HL-60 (cell line): Measurements from ENCODE around the gene EFNA4.
A peak's percentile ranks its signal among the peaks of the same experiment; 100 is the strongest.

Experiments used
- DNase-seq, 2 experiments: peaks; one replicate each; pipeline ENCODE4 v3.0.0-alpha.2; 2010 to 2020; ENCODE audit warnings: low read depth in 1 of 2, low spot score in 1 of 2
- H3K27ac ChIP-seq: fragments of 250-450 bp; sonication (Bioruptor Pico); replicated peaks from 2 replicates; pipeline ENCODE4 v1.5.1; 2020; ENCODE audit warnings: mild to moderate bottlenecking, moderate library complexity
- H3K27me3 ChIP-seq: fragments of 250-450 bp; sonication (Bioruptor Pico); 2 replicates; pipeline ENCODE4 v1.5.1; 2021; ENCODE audit warnings: mild to moderate bottlenecking, moderate library complexity; ENCODE audit not compliant: insufficient read depth, poor library complexity, severe bottlenecking
- H3K4me3 ChIP-seq: replicated peaks from 2 replicates; pipeline ENCODE4 v1.5.1; 2011; ENCODE audit warnings: mild to moderate bottlenecking, control low read depth, low read length; ENCODE audit not compliant: insufficient read depth
- GABPA ChIP-seq: IDR thresholded peaks from 2 replicates; pipeline ENCODE4 v1.6.1; 2012; ENCODE audit warnings: low read depth
- POLR2AphosphoS5 ChIP-seq: IDR thresholded peaks from 2 replicates; pipeline ENCODE4 v1.6.1; 2012; ENCODE audit warnings: low read depth
- SPI1 ChIP-seq: IDR thresholded peaks from 2 replicates; pipeline ENCODE4 v1.6.1; 2012; ENCODE audit warnings: low read depth, mild to moderate bottlenecking, borderline replicate concordance
- TF ChIP-seq, protein P1 (sequence below): IDR thresholded peaks from 2 replicates; pipeline ENCODE4 v1.6.1; 2012; ENCODE audit warnings: low read depth; ENCODE audit not compliant: insufficient replicate concordance
- TF ChIP-seq, protein P2 (sequence below): IDR thresholded peaks from one replicate; pipeline ENCODE4 v1.5.1; 2011; ENCODE audit warnings: low read length, control low read depth, inconsistent platforms; ENCODE audit not compliant: insufficient read depth

EFNA4 gene

DNA sequence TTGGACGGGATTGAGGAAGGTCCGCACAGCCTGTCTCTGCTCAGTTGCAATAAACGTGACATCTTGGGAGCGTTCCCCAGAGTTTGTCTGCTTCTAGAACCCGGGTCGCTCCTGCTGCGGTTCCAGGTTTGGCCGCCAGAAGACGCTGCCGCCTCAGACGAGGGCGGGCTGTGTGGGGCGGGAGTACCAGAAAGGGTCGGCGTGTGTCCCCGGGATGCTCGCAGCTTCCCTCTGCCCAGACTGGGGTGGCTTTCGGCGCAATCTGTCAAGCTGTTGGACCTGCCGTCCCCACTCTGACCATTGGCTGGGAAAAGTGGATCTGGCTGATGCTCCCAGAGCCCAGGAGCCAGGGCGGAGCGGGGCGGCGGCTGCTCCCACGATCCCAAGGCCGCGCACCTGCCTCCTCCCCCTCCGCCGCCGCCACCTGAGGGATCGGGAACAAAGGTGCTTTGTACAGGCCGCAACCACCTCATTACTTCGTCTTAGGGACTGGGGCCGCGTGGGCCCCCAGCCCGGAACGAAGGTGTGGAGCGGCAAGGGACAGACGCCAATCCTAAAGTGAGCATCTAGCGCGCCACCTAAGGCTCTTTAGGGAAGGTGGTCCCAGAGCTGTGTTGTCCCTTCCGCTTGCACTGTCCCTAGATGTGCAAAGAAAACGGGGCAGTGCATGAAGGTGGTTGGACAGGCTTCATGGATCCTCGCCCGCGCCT lies 683 bp upstream of the EFNA4 start:
- H3K4me3 ChIP-seq: no peak overlapping the region; the same call in 1 of the 2 replicates
- no peaks in the 10 kb centered on the region for H3K27me3 ChIP-seq
- no peak; the same call in 1 of the 2 replicates for TF ChIP-seq POLR2AphosphoS5
- TF ChIP-seq, protein P1, sequence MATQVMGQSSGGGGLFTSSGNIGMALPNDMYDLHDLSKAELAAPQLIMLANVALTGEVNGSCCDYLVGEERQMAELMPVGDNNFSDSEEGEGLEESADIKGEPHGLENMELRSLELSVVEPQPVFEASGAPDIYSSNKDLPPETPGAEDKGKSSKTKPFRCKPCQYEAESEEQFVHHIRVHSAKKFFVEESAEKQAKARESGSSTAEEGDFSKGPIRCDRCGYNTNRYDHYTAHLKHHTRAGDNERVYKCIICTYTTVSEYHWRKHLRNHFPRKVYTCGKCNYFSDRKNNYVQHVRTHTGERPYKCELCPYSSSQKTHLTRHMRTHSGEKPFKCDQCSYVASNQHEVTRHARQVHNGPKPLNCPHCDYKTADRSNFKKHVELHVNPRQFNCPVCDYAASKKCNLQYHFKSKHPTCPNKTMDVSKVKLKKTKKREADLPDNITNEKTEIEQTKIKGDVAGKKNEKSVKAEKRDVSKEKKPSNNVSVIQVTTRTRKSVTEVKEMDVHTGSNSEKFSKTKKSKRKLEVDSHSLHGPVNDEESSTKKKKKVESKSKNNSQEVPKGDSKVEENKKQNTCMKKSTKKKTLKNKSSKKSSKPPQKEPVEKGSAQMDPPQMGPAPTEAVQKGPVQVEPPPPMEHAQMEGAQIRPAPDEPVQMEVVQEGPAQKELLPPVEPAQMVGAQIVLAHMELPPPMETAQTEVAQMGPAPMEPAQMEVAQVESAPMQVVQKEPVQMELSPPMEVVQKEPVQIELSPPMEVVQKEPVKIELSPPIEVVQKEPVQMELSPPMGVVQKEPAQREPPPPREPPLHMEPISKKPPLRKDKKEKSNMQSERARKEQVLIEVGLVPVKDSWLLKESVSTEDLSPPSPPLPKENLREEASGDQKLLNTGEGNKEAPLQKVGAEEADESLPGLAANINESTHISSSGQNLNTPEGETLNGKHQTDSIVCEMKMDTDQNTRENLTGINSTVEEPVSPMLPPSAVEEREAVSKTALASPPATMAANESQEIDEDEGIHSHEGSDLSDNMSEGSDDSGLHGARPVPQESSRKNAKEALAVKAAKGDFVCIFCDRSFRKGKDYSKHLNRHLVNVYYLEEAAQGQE: no peak
- TF ChIP-seq, protein P2, sequence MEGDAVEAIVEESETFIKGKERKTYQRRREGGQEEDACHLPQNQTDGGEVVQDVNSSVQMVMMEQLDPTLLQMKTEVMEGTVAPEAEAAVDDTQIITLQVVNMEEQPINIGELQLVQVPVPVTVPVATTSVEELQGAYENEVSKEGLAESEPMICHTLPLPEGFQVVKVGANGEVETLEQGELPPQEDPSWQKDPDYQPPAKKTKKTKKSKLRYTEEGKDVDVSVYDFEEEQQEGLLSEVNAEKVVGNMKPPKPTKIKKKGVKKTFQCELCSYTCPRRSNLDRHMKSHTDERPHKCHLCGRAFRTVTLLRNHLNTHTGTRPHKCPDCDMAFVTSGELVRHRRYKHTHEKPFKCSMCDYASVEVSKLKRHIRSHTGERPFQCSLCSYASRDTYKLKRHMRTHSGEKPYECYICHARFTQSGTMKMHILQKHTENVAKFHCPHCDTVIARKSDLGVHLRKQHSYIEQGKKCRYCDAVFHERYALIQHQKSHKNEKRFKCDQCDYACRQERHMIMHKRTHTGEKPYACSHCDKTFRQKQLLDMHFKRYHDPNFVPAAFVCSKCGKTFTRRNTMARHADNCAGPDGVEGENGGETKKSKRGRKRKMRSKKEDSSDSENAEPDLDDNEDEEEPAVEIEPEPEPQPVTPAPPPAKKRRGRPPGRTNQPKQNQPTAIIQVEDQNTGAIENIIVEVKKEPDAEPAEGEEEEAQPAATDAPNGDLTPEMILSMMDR: no peak
- TF ChIP-seq GABPA: no peak
- TF ChIP-seq SPI1: no peak
- no peak overlapping the region for H3K27ac ChIP-seq
- peak in 1 of 2 experiments; percentile 50 for DNase-seq

DNA sequence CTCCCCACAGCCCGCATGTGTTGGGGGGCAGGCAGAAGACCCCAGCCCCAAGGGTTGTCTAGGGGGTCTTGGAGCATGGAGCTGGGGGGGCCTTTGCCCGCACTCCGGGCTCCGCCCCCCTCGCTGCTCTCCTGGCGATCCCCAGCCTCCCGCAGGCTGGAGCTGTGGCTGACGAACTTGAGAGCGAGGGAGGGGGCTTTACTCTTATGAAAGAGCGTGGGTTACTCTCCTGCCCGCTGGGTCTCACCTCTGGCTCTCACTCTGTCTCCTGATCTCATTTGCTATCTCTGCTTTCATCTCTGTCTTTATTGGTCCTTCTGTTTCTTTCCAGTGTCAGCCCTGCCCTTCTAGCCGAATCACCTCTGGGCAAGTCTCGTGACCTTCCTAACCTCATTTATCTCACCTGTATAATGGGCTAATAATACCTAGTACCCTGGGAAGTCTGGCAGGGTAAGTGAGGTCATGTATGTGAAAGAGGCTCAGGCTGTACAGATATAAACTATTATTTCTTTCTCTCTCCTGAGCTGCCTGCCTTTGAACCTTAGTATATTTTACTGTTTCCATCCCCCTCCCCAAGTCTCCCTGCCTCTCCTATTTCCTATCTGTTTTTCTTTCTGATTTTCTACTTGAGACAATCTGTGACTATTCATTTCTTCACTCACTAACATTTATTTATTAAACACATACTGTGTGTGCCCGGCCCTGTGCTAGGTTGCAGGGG lies 731 bp downstream of the EFNA4 start:
- TF ChIP-seq SPI1 (no peak), GABPA (no peak), POLR2AphosphoS5 (no peak)
- TF ChIP-seq, protein P1: no peak
- TF ChIP-seq, protein P2: no peak
- peak overlapping the region; percentile 53 for H3K4me3 ChIP-seq
- no peak overlapping the region for H3K27ac ChIP-seq
- no peaks in the 10 kb centered on the region for H3K27me3 ChIP-seq
- DNase-seq: no peak

DNA sequence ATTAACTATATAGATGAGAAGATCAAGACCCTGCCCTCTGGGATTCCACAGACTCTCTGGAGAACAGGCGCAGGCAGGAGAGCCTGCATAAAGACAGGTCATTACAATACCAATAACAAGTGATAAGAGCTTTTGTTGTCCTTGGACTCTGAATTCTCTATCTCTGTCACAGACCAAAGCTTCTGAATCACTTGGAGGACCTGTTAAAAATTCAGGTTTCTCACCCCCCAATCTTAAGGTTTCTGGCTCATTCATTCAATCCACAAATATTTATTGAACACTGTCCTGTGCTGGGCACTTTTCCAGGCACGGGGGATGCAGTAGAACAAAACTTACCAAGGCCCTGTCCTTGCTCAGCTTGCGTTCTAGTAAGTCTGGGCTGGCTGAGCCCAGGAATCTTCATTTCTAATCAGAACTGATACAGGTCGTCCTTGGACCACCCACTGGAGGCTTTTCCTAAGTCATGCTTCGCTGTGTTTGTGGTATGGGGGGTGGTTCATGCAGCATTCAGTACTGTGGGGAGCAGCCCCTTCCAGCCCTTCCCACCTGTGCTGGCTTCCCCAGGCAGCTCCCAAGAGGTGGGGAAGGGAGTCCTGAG lies 1.4 kb downstream of the EFNA4 start:
- no peak overlapping the region for H3K4me3 ChIP-seq
- no peak overlapping the region for H3K27ac ChIP-seq
- no peaks in the 10 kb centered on the region for H3K27me3 ChIP-seq
- TF ChIP-seq SPI1: no peak
- TF ChIP-seq POLR2AphosphoS5: no peak
- no peak for DNase-seq

DNA sequence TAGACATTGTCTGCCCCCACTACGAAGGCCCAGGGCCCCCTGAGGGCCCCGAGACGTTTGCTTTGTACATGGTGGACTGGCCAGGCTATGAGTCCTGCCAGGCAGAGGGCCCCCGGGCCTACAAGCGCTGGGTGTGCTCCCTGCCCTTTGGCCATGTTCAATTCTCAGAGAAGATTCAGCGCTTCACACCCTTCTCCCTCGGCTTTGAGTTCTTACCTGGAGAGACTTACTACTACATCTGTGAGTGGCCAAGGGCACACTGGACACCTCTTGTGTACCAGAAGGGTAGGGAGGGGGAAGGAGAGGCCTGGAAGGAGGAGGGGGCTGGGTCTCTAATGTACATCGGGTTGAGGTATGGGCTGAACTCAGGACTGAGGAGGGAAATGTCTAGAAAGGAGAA lies 3.2 kb downstream of the EFNA4 start:
- H3K4me3 ChIP-seq: no peak overlapping the region
- no peaks in the 10 kb centered on the region for H3K27me3 ChIP-seq
- no peak for TF ChIP-seq POLR2AphosphoS5
- TF ChIP-seq, protein P2: no peak
- TF ChIP-seq SPI1: no peak
- TF ChIP-seq, protein P1: no peak
- no peak for TF ChIP-seq GABPA
- H3K27ac ChIP-seq: no peak overlapping the region
- DNase-seq: no peak
